Adrenal gland (tissue), 12 donors: ENCODE measurements around the gene IMP3. TPM values are rescaled to one million over a fixed set of nuclear protein-coding genes. Genes with fewer than 3 reads are reported as not detected.
A peak's percentile ranks its signal among the peaks of the same experiment; 100 is the strongest.
"Not testable (repeated sequence)": the region's sequence is repeated elsewhere in the genome, so short reads cannot be mapped to it uniquely, and the experiment has no call there.

Source experiments
- DNase-seq, 7 donors: peaks; one replicate each; pipeline ENCODE4 v3.0.0-alpha.2; 2019 to 2020
- H3K27ac ChIP-seq, 5 donors: fragments of 200-600 bp; sonication (generic) in 4 of 5; 1 replicate in 3 of 5; 2 replicates in 2 of 5; pipeline versions ENCODE4 v1.5.1 to v1.8.0; 2016 to 2020; ENCODE audit warnings: mild to moderate bottlenecking in 1 of 5
- H3K27me3 ChIP-seq: fragments of 200-600 bp; 2 replicates; pipeline ENCODE4 v1.8.0; 2021
- H3K36me3 ChIP-seq, 2 donors: fragments of 200-600 bp; replicated peaks in 1 of 2; 1 replicate in 1 of 2; 2 replicates in 1 of 2; pipeline versions ENCODE4 v1.5.1 to v1.8.0; 2018 to 2022
- H3K4me1 ChIP-seq, 2 donors: fragments of 200-600 bp; replicated peaks in 1 of 2; 1 replicate in 1 of 2; 2 replicates in 1 of 2; pipeline versions ENCODE4 v1.5.1 to v1.8.0; 2018 to 2021
- H3K4me3 ChIP-seq, 4 donors: fragments of 200-600 bp; sonication (generic) in 3 of 4; one replicate each; pipeline ENCODE4 v1.5.1; 2016 to 2018
- H3K9me3 ChIP-seq, 3 donors: fragments of 200-600 bp; sonication (generic) in 1 of 3; replicated peaks in 1 of 3; 1 replicate in 2 of 3; 2 replicates in 1 of 3; pipeline versions ENCODE4 v1.5.1 to v1.8.0; 2016 to 2021
- POLR2A ChIP-seq, 2 donors: fragments of 450-650 bp; IDR thresholded peaks; one replicate each; pipeline ENCODE4 v1.6.1; 2017; ENCODE audit warnings: antibody characterized with exemption in 2 of 2, mild to moderate bottlenecking in 2 of 2, moderate library complexity in 1 of 2
- WGBS, 4 donors: extraction: QIAGEN DNeasy Blood & Tissue Kit in 2 of 4; methylation state at CpG; one replicate each; pipeline versions ENCODE4 v1.1.5 to v1.1.7; 2013 to 2017; 5-methylcytosine and 5-hydroxymethylcytosine counted together
- intact Hi-C, 2 donors: fragments of 100-400 bp; cut with DNase I; formaldehyde crosslinking; loops; one replicate each; pipeline versions ENCODE4 v1.14.1 to v1.15.0; 2022 to 2023
- polyA plus RNA-seq, 3 donors: library from polyadenylated mRNA; stranded (reverse); fragments of 200-250 nt in 2 of 3; fragments of 350-450 nt in 1 of 3; fragmentation: Illumina TruSeq in 1 of 3; extraction: RNeasy Lipid Tissue Mini Kit (QIAGEN cat#74804) in 1 of 3; gene quantifications; one replicate each; pipeline ENCODE4 v1.2.3, GENCODE V29; 2013 to 2014
- total RNA-seq, 9 donors: library from RNA; depleted of rRNA in 4 of 9; stranded (reverse); fragments of >200 nt in 4 of 9; fragments of 120-200 nt in 1 of 9; fragmentation: NEBNext Ultra II Directional in 1 of 9; extraction: Animal tissue kit (Norgen Biotek cat#: 25700) in 1 of 9; gene quantifications; one replicate each; pipeline versions ENCODE4 v1.1.0 to v1.2.4, GENCODE V29; 2013 to 2023
- TF ChIP-seq, protein P1 (sequence below), 6 experiments: fragments of 450-650 bp in 4 of 6; fragments of 200-600 bp in 2 of 6; sonication (generic) in 1 of 6; IDR thresholded peaks; 1 replicate in 5 of 6; 2 replicates in 1 of 6; pipeline versions ENCODE4 v1.5.1 to v1.8.0; 2016 to 2021; ENCODE audit warnings: antibody characterized with exemption in 6 of 6, mild to moderate bottlenecking in 2 of 6, moderate library complexity in 1 of 6
- donor health status: healthy with polysubstance abuse.
- donor health status: Bipolar disorder and iron deficiency.
- donor health status: DM: yes; HTN: yes; CAD: no.
- donor health status: DM: no; HTN: no; CAD: no.
- donor health status: DM: no; HTN: no; CAD: no.
- donor health status: DM: yes; HTN: yes; CAD: no.

IMP3 gene
- total and polyA plus RNA-seq, 12 donors: 49.8 to 161 (median 84.0) TPM

GRCh38 chr15:75636026-75636425, 4.0 kb downstream of the IMP3 start:
- Histone ChIP-seq H3K9me3 (no peaks in the 10 kb centered on the region), H3K27ac (no peak overlapping the region), H3K4me3 (no peak overlapping the region), H3K27me3 (no peaks in the 10 kb centered on the region), H3K36me3 (no peaks in the 10 kb centered on the region), H3K4me1 (peaks cover 15 to 37% of the 10 kb centered on the region in 2 donors)
- DNase-seq: no peak
- intact Hi-C loops: no loop called here
- TF ChIP-seq, protein P1, sequence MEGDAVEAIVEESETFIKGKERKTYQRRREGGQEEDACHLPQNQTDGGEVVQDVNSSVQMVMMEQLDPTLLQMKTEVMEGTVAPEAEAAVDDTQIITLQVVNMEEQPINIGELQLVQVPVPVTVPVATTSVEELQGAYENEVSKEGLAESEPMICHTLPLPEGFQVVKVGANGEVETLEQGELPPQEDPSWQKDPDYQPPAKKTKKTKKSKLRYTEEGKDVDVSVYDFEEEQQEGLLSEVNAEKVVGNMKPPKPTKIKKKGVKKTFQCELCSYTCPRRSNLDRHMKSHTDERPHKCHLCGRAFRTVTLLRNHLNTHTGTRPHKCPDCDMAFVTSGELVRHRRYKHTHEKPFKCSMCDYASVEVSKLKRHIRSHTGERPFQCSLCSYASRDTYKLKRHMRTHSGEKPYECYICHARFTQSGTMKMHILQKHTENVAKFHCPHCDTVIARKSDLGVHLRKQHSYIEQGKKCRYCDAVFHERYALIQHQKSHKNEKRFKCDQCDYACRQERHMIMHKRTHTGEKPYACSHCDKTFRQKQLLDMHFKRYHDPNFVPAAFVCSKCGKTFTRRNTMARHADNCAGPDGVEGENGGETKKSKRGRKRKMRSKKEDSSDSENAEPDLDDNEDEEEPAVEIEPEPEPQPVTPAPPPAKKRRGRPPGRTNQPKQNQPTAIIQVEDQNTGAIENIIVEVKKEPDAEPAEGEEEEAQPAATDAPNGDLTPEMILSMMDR (IDR thresholded peaks at IDR 0.05): no peak
- no peak for TF ChIP-seq POLR2A (IDR thresholded peaks at IDR 0.05)
- WGBS, 4 donors: 89 to 94% (median 90%) methylated on average over 6 of the region's 6 CpGs

- H3K36me3 ChIP-seq, H3K27ac ChIP-seq, intact Hi-C loops, H3K9me3 ChIP-seq, DNase-seq, H3K27me3 ChIP-seq, H3K4me3 ChIP-seq: not testable (repeated sequence)
- 93 to 97% (median 95%) methylated on average over 6 to 7 of the region's 7 CpGs for WGBS, 4 donors
- peaks cover 10 to 26% of the 10 kb centered on the region in 2 donors for H3K4me1 ChIP-seq
Measured at GRCh38 chr15:75633922-75634321, 6.1 kb downstream of the IMP3 start.

DNA sequence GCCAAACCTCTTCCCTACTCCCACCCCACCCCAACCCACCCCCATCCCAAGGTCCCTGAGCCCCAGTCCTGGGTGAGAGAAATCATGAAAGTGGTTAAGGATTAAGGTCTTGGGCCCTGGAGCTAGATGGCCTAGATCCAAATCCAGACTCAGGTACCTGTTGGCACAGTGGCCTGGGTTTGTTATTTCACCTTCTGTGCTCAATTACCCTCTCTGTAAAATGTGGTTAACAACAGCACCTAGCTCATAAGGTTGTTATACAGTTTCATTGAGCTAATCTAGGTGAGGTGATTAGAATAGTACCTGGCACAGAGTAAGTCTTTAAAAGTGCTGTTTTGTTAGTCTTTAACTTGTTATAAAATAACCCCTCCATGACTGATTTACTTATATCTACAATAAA, 8.1 kb downstream of the IMP3 start:
- H3K27ac ChIP-seq: no peak overlapping the region
- no peak for DNase-seq
- intact Hi-C loops: no loop called here
- TF ChIP-seq, protein P1 (IDR thresholded peaks at IDR 0.05): no peak
- no peak for TF ChIP-seq POLR2A (IDR thresholded peaks at IDR 0.05)
- no peak overlapping the region for H3K4me3 ChIP-seq
- H3K27me3 ChIP-seq: no peaks in the 10 kb centered on the region
- no peaks in the 10 kb centered on the region for H3K9me3 ChIP-seq
- H3K36me3 ChIP-seq: no peaks in the 10 kb centered on the region
- H3K4me1 ChIP-seq: peaks cover 0 to 6% of the 10 kb centered on the region in 2 donors

GRCh38 chr15:75625542-75626347, 14.3 kb downstream of the IMP3 start, which contains the start of gene SNUPN:
SNUPN (minus strand) TSS chr15:75625725; CDS start chr15:75621051, 4,674 bp downstream.
- peaks cover 4 to 17% of the 10 kb centered on the region in 2 donors for H3K4me1 ChIP-seq

More at GRCh38 chr15:75625542-75626347, 14.3 kb downstream of the IMP3 start, which contains the start of gene SNUPN:
- WGBS, 4 donors: 1 to 8% (median 4%) methylated on average over 7 to 47 of the region's 47 CpGs
- Histone ChIP-seq H3K27ac (peak within 1 kb of the TSS; percentile 81 to 95 (median 91)), H3K36me3 (no peaks in the 10 kb centered on the region), H3K4me3 (peak within 1 kb of the TSS; percentile 58 to 94 (median 86)), H3K27me3 (no peaks in the 10 kb centered on the region), H3K9me3 (no peaks in the 10 kb centered on the region)
- intact Hi-C loops: loop anchor here in 1 of 2 donors (10.0 kb wide), 1 partner anchor 51 kb away; the partner anchor contains the start of gene PTPN9
- peak; percentile 11 to 67 for TF ChIP-seq POLR2A (IDR thresholded peaks at IDR 0.05)
- TF ChIP-seq, protein P1 (IDR thresholded peaks at IDR 0.05): no peak
- DNase-seq: peak; percentile 93 to 97 (median 95)
